ENCODE results near the gene PSMG3.

DNA sequence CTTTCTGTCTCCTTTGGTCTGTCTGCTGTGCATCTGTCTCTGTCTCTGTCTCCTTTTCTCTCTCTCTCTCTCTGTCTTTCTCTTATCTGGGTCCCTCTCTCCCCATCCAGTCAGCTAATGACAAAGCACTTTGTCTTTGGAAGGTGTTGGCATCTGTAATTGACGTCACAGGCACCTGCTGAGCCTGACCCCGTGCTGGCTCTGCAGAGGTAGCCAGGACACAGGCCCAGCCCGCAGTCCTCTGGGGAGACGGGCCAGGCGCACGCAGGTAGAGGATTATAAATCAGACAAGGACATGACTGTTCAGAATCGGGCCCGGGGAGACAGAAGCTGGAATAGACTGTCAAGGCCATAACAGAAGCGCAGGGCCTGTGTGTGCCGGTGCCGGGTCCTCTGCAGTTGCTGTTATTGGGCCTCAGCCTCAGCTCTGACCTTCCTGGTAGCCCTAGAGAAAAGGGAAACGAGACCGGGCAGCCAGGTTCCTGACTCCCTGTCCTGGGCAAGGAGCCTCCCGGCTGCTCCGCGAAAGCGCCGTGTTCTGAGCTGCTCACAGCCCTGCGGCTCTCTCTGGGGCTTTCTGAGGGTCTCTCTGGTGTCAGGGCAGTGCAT is 10.7 kb upstream of the PSMG3 start:
- TF ChIP-seq, protein P1, sequence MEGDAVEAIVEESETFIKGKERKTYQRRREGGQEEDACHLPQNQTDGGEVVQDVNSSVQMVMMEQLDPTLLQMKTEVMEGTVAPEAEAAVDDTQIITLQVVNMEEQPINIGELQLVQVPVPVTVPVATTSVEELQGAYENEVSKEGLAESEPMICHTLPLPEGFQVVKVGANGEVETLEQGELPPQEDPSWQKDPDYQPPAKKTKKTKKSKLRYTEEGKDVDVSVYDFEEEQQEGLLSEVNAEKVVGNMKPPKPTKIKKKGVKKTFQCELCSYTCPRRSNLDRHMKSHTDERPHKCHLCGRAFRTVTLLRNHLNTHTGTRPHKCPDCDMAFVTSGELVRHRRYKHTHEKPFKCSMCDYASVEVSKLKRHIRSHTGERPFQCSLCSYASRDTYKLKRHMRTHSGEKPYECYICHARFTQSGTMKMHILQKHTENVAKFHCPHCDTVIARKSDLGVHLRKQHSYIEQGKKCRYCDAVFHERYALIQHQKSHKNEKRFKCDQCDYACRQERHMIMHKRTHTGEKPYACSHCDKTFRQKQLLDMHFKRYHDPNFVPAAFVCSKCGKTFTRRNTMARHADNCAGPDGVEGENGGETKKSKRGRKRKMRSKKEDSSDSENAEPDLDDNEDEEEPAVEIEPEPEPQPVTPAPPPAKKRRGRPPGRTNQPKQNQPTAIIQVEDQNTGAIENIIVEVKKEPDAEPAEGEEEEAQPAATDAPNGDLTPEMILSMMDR (IDR thresholded peaks at IDR 0.05) = no peak
- TF ChIP-seq POLR2A (IDR thresholded peaks at IDR 0.05) = no peak
